Measurements from ENCODE around the gene RNASE12. TPM values are rescaled to one million over a fixed set of nuclear protein-coding genes. Genes with fewer than 3 reads are reported as not detected.

RNASE12 gene, protein sequence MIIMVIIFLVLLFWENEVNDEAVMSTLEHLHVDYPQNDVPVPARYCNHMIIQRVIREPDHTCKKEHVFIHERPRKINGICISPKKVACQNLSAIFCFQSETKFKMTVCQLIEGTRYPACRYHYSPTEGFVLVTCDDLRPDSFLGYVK
- total RNA-seq, result not detected in 2 replicates

DNA sequence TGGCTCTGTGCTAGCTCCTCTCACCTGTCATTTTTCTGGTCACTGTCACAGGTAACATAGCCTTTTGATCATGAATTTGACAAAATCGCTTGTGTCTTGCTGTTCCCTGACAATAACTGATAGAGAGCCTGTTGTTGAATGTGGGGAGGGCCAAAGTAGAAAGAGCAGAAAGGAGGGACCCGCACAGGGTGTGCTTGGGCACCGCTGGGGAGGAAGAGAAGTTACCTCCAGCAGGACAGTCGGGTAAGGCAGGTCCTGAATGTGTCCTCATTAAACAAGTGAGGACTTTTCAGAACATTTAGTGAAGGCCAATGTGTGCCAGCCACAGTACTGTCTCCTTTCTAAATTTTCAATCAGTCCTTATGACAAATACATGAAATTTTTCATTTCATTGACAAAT, at the start of gene RNASE12:
RNASE12 (minus strand) TSS at position 142 of the 400 bp plus-strand sequence. CDS start 653 bp downstream, outside the sequence.

DNA sequence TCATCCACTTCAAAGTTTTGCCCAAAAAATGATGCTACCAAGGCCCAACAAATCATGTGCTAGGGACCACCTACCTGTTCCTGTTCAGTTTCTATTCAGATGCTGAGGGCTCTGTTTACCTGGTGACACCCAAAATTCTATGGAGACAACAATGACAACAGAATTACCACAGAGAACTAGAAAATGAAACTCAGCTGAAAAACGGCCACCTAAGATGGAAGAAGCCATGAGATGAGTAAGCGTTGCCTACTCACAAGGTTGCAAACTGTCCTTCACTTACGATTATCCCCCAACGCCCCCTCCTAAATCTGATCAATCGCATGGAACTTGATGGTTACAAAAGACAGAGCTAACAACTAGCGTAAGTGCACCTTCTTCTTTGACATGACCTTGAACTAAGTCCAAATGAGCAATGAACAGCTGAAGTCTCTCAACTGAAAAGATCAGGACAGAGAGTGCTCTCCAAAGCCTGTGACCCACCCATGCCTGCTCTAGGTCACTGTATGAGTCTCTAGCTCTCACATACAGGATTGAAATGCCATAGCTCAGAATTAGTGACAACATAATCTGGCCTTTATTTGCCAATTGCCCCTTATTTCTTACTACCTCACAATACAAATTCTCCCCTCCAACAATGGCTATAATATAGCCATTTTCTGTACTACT, 3.6 kb downstream of the RNASE12 start, which contains the start of gene RNASE11:
RNASE11 (minus strand) TSS at position 513 of the 666 bp plus-strand sequence.

DNA sequence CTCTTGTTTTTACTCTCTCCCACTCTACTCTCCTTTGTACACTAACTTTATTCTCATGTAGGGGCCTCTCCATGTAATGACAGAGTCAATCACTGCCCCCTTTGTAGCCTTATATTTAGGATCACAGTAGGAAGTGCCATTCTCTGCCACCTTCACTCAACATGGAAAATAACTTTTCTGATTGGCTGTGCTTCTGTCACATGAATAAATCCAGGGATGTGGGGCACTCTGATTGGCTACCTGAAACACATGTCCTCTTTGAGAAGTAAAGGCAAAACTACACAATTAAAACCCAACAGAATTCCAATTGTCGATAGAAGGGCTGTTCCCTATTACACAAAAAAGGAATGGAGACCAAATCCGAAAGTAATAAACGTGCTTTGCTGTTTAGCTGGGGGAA, 30.2 kb downstream of the RNASE12 start, which contains the start of gene RNASE9:
RNASE9 (minus strand) TSS at position 87 of the 400 bp plus-strand sequence.

Other genes starting within 250 kb of the RNASE12 start
- gene PARP2, start 247.7 kb downstream of the RNASE12 start, total RNA-seq, result 10.1 and 18.9 TPM in 2 replicates
- gene TEP1, start 177.9 kb downstream of the RNASE12 start, total RNA-seq, result 15.8 and 27.2 TPM in 2 replicates
- gene KLHL33, start 155.2 kb downstream of the RNASE12 start, total RNA-seq, result under 0.01 TPM in 1 of 2 replicates, not detected in the other
- gene OSGEP, start 136.6 kb downstream of the RNASE12 start, total RNA-seq, result 31.3 and 60.0 TPM in 2 replicates
- 70.2 and 100 TPM in 2 replicates for gene APEX1, start 136.2 kb downstream of the RNASE12 start, total RNA-seq
- gene PIP4P1, start 129.9 kb downstream of the RNASE12 start, total RNA-seq, result 24.3 and 43.5 TPM in 2 replicates
- gene PNP, start 122.0 kb downstream of the RNASE12 start, total RNA-seq, result 79.7 and 104 TPM in 2 replicates
- gene RNASE10, start 85.8 kb downstream of the RNASE12 start, total RNA-seq, result not detected in 2 replicates
- not detected in 2 replicates for gene RNASE9, start 30.3 kb downstream of the RNASE12 start, total RNA-seq
- gene RNASE11, start 3.4 kb downstream of the RNASE12 start, total RNA-seq, result not detected in 2 replicates
- not detected in 2 replicates for gene OR6S1, start 50.3 kb upstream of the RNASE12 start, total RNA-seq
- gene RNASE4, start 93.2 kb upstream of the RNASE12 start, total RNA-seq, result 2.9 and 7.0 TPM in 2 replicates
- 1.4 and 6.8 TPM in 2 replicates for gene ANG, start 97.4 kb upstream of the RNASE12 start, total RNA-seq
- not detected in 2 replicates for gene EDDM3A, start 154.5 kb upstream of the RNASE12 start, total RNA-seq
- gene EDDM3B, start 177.0 kb upstream of the RNASE12 start, total RNA-seq, result not detected in 2 replicates
- gene RNASE6, start 189.9 kb upstream of the RNASE12 start, total RNA-seq, result not detected in 2 replicates
- gene RNASE1, start 211.5 kb upstream of the RNASE12 start, total RNA-seq, result 0.43 TPM in 1 of 2 replicates, not detected in the other